K562 (cell line): ENCODE data around the gene RUNX3. TPM values are rescaled to one million over a fixed set of nuclear protein-coding genes. Genes with fewer than 3 reads are reported as not detected.

Source experiments
- ATAC-seq: fragments of 200-7000 bp; cut with Tn5 transposase; 3 replicates; pipeline ENCODE4 v1.9.1; 2020; ENCODE audit warnings: moderate library complexity
- BruUV-seq: library from RNA; stranded (reverse); fragments of 400-500 nt; replicated peaks from 2 replicates; lab custom pipeline; 2021; lab: Mats Ljungman, UMichigan
- CTCF ChIA-PET: fragments of 300-600 bp; formaldehyde crosslinking; extraction: SDS; loops from one replicate; lab custom pipeline; 2021; ENCODE audit warnings: low intra/inter-chr PET ratio; lab: Yijun Ruan, JAX
- POLR2A ChIA-PET: fragments of 300-600, 350-650 bp; sonication (Branson Sonifier 250); formaldehyde crosslinking; extraction: SDS; loops from one replicate; lab custom pipeline; 2021; ENCODE audit warnings: antibody characterized with exemption, inconsistent platforms; lab: Yijun Ruan, JAX
- DNase-seq, 4 experiments: peaks; one replicate each; pipeline versions ENCODE4 v3.0.0 to v3.0.0-alpha.2; 2011 to 2018; ENCODE audit warnings: low spot score in 3 of 4, mixed read lengths in 3 of 4; ENCODE audit errors: extremely low read depth in 1 of 4
- FAIRE-seq: peaks from 2 replicates; lab custom pipeline; 2011; peaks lifted over from hg19 to GRCh38; lab: Jason Lieb, UNC
- H2AFZ ChIP-seq: 2 replicates; pipeline ENCODE4 v1.6.0; 2011; ENCODE audit warnings: low read depth, low read length, control low read depth, inconsistent platforms
- H3K27ac ChIP-seq: fragments of 200-600 bp; 3 replicates; pipeline ENCODE4 v1.8.0; 2011; ENCODE audit warnings: low read depth, mild to moderate bottlenecking, control low read depth, inconsistent platforms, low read length, moderate library complexity, mixed read lengths; ENCODE audit errors: extremely low read depth
- H3K27me3 ChIP-seq, 2 experiments: fragments of 300-600 bp in 1 of 2; 2 replicates in 1 of 2; 3 replicates in 1 of 2; pipeline versions ENCODE4 v1.6.0 to v1.8.0; 2011; ENCODE audit warnings: inconsistent platforms in 2 of 2, low read length in 2 of 2, mild to moderate bottlenecking in 1 of 2, mixed read lengths in 1 of 2, moderate library complexity in 1 of 2; ENCODE audit not compliant: control insufficient read depth in 2 of 2, insufficient read depth in 2 of 2
- H3K36me3 ChIP-seq: fragments of 300-600 bp; 3 replicates; pipeline ENCODE4 v1.8.0; 2011; ENCODE audit warnings: mild to moderate bottlenecking, low read length, inconsistent platforms; ENCODE audit not compliant: control insufficient read depth, insufficient read depth
- H3K4me1 ChIP-seq, 2 experiments: fragments of 200-600 bp in 1 of 2; replicated peaks in 1 of 2; 2 replicates in 1 of 2; 3 replicates in 1 of 2; pipeline versions ENCODE4 v1.5.1 to v1.8.0; 2011; ENCODE audit warnings: inconsistent platforms in 2 of 2, low read length in 2 of 2, mild to moderate bottlenecking in 1 of 2, mixed read lengths in 1 of 2, moderate library complexity in 1 of 2; ENCODE audit not compliant: control insufficient read depth in 2 of 2, insufficient read depth in 2 of 2
- H3K4me2 ChIP-seq: 2 replicates; pipeline ENCODE4 v1.6.1; 2011; ENCODE audit warnings: low read length, control low read depth, inconsistent platforms, mixed read lengths; ENCODE audit not compliant: insufficient read depth
- H3K4me3 ChIP-seq: fragments of 200-600 bp; sonication (generic), shearing (Covaris generic); 2 replicates; pipeline ENCODE4 v1.5.1; 2016; ENCODE audit warnings: control low read depth, inconsistent platforms
- H3K79me2 ChIP-seq: fragments of 200-600 bp; 3 replicates; pipeline ENCODE4 v1.8.0; 2011; ENCODE audit warnings: low read length, inconsistent platforms; ENCODE audit not compliant: control insufficient read depth, insufficient read depth
- H3K9ac ChIP-seq, 2 experiments: 2 replicates each; pipeline versions ENCODE4 v1.6.0 to v1.6.1; 2011; ENCODE audit warnings: low read depth in 2 of 2, low read length in 2 of 2, control low read depth in 1 of 2, inconsistent platforms in 1 of 2, mild to moderate bottlenecking in 1 of 2, mixed read lengths in 1 of 2; ENCODE audit not compliant: insufficient read depth in 1 of 2
- H3K9me1 ChIP-seq: one replicate; pipeline ENCODE4 v1.6.0; 2011; ENCODE audit warnings: inconsistent platforms, mild to moderate bottlenecking, low read length, moderate library complexity; ENCODE audit not compliant: control insufficient read depth, insufficient read depth
- H3K9me3 ChIP-seq: replicated peaks from 2 replicates; pipeline ENCODE4 v1.5.1; 2011; ENCODE audit warnings: low read depth, low read length, inconsistent platforms; ENCODE audit not compliant: control insufficient read depth, insufficient read depth
- H4K20me1 ChIP-seq: replicated peaks from 2 replicates; pipeline ENCODE4 v1.6.1; 2011; ENCODE audit warnings: low read length, inconsistent platforms, mixed read lengths; ENCODE audit not compliant: control insufficient read depth, insufficient read depth
- CBX8 ChIP-seq: fragments of 200-600 bp; sonication (generic); IDR thresholded peaks from 2 replicates; pipeline ENCODE4 v1.6.1; 2012; ENCODE audit warnings: borderline replicate concordance, mixed run types, low read depth, mild to moderate bottlenecking, moderate library complexity, mixed read lengths, low read length, control low read depth, inconsistent platforms; ENCODE audit not compliant: poor library complexity, severe bottlenecking; ENCODE audit errors: extremely low read depth
- CREB3L1 ChIP-seq: fragments of 450-650 bp; IDR thresholded peaks from 2 replicates; pipeline ENCODE4 v1.6.1; 2014; ENCODE audit warnings: low read depth, mild to moderate bottlenecking, moderate library complexity, borderline replicate concordance
- HINFP ChIP-seq: fragments of 450-650 bp; conservative IDR thresholded peaks from 2 replicates; pipeline ENCODE4 v1.6.1; 2016; ENCODE audit warnings: missing genetic modification characterization, low read depth, mild to moderate bottlenecking, control low read depth, missing compliant biosample characterization
- IRF2 ChIP-seq: sonication (generic); formaldehyde crosslinking; IDR thresholded peaks from 2 replicates; pipeline ENCODE4 v1.8.1; 2022; ENCODE audit warnings: mild to moderate bottlenecking, missing genetic modification reagents
- U2AF1 ChIP-seq: fragments of 200-400 bp; formaldehyde crosslinking; optimal IDR thresholded peaks from 2 replicates; pipeline ENCODE3; 2017; ENCODE audit warnings: mild to moderate bottlenecking, low read depth, low read length, moderate library complexity
- WGBS: fragments of 100-300 bp; shearing (Covaris generic); methylation state at CpG from one replicate; pipeline ENCODE4 v1.1.6; 2016; ENCODE audit warnings: low coverage, mixed read lengths; ENCODE audit not compliant: insufficient coverage; ENCODE audit errors: missing lambda C conversion rate; 5-methylcytosine and 5-hydroxymethylcytosine counted together
- in situ Hi-C: fragments of 300-500 bp; cut with MboI; formaldehyde crosslinking; loops from 4 replicates; pipeline ENCODE4 v1.15.0; 2018; ENCODE audit warnings: inconsistent platforms, mixed read lengths
- intact Hi-C: fragments of 100-400 bp; cut with micrococcal nuclease; formaldehyde crosslinking; loops from 2 replicates; pipeline ENCODE4 v1.14.2; 2022
- polyA plus RNA-seq, 8 experiments: library from polyadenylated mRNA; depleted of rRNA in 4 of 8; stranded (reverse) in 5 of 8; unstranded in 3 of 8; fragments of >200 nt; fragmentation: Nextera tagmentation in 2 of 8; fragmentation: Illumina TruSeq in 1 of 8; extraction: Ambion mirVana in 2 of 8; extraction: Trizol in 1 of 8; gene quantifications; 2 replicates each; pipeline versions ENCODE4 v1.2.1 to v1.2.3, GENCODE V29; 2011 to 2014; ENCODE audit warnings: inconsistent platforms in 1 of 8, missing spikeins in 1 of 8
- total RNA-seq, 7 experiments: library from RNA; depleted of rRNA in 6 of 7; stranded (reverse); fragments of >200 nt in 6 of 7; fragmentation: Illumina TruSeq in 2 of 7; extraction: Trizol in 2 of 7; gene quantifications; 2 replicates each; pipeline versions ENCODE4 v1.2.1 to v1.2.3, GENCODE V29; 2011 to 2021; ENCODE audit warnings: low replicate concordance in 1 of 7

Gene RUNX3
- total and polyA plus RNA-seq, 9 of the 15 experiments (the other 6 are each of a cell fraction or from before 2014, with no cell fraction given), result 0.01 to 0.64 (median 0.09) TPM

- no peak overlapping the region for H3K4me2 ChIP-seq
- H3K9me3 ChIP-seq, result no peaks in the 10 kb centered on the region; the same call in 1 of the 2 replicates
- POLR2A ChIA-PET, result interaction anchor here (0.6 to 1.5 kb wide), 8 partner anchors 11 to 144 kb away, joined by 3 to 6 read pairs (median 3); no protein-coding TSS in a partner anchor
- no peak for DNase-seq
- FAIRE-seq, result no peak
- in situ Hi-C loops, result no loop called here
- H3K27ac ChIP-seq, result no peak overlapping the region
- H2AFZ ChIP-seq, result no peak overlapping the region
- H3K4me3 ChIP-seq, result no peak overlapping the region
- no peaks in the 10 kb centered on the region for H3K79me2 ChIP-seq
- no peaks in the 10 kb centered on the region for H3K36me3 ChIP-seq
- WGBS, result 47% methylated on average over 13 of the region's 13 CpGs
- H3K27me3 ChIP-seq, result peaks cover 10 to 31% of the 10 kb centered on the region in 2 experiments; a peak in 4 of 5 replicates
- CTCF ChIA-PET, result no interaction called here
- BruUV-seq, result no TSS peak
- peak overlapping the region in 1 of 2 experiments; percentile 46; a peak in 2 of 4 replicates for H3K9ac ChIP-seq
- H4K20me1 ChIP-seq, result no peaks in the 10 kb centered on the region
- no peak for ATAC-seq
- H3K4me1 ChIP-seq, result peaks cover 6 to 28% of the 10 kb centered on the region in 2 experiments
- H3K9me1 ChIP-seq, result no peaks in the 10 kb centered on the region
- TF ChIP-seq CBX8 (no peak), HINFP (tag) (no peak), CREB3L1 (no peak), U2AF1 (no peak), IRF2 (CRISPR knock-in tag) (no peak)
- intact Hi-C loops, result no loop called here
Measured at GRCh38 chr1:24912376-24913273, 17.5 kb downstream of the RUNX3 start.
